GM18502 (cell line): ENCODE measurements around the gene EPHB3.
"Not testable (repeated sequence)": the region's sequence is repeated elsewhere in the genome, so short reads cannot be mapped to it uniquely, and the experiment has no call there.

ENCODE experiments used
- ATAC-seq: cut with Tn5 transposase; IDR thresholded peaks from one replicate; pipeline ENCODE4 v1.9.1; 2021; ENCODE audit warnings: mild to moderate bottlenecking; ENCODE audit not compliant: unreplicated experiment, poor library complexity

EPHB3 gene

DNA sequence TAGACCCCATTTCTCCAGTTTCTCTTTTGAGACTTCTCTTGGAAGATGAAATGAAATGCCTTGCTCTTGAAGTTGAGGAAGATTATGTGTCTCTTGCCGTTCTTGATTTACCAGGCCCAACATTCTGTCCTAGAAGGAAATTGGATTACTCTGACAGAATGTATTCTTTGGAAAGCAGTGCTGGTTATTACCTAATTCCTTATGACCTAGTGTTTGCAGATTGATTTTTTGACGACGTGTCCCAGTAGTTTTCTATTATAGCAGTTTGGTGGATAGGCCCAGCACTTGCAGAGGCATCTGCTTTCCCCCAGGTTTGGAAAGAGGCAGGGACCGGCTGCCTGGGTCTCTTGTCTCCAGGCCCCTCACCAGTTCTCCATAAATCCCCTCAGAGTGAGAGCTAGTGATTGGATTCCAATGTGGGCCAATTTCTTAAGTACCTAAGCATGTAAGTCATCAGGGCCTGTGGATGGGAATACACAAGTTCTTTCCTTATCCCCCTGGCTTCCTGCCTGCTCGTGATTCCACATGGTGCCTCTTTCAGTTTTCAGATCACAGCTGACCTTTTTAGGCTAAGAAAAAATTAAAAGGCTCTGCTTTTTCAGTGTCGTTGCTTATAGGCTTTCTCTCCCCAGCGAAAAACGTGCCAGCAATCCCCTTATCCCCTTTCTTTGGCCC, 50.2 kb downstream of the EPHB3 start:
- ATAC-seq = no peak

DNA sequence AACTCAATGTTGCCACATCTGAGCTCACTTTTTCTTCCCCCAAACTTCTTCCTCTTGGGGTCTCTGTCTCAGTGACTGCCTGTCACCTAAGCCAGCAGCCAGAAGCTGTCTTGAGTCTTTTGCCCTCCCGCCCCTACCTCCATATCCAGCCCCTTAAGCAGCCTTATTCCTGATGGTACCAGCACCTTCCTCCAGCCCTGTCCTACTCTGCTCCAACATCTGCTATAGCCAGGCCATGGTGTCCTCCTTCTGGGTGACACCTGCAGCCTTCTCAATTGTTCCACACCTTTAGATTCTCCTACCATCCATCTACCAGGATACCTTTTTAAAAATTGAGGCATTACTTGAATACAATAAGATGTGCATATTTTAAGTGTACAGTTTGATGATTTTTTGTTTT, 53.8 kb downstream of the EPHB3 start:
- ATAC-seq = no peak

DNA sequence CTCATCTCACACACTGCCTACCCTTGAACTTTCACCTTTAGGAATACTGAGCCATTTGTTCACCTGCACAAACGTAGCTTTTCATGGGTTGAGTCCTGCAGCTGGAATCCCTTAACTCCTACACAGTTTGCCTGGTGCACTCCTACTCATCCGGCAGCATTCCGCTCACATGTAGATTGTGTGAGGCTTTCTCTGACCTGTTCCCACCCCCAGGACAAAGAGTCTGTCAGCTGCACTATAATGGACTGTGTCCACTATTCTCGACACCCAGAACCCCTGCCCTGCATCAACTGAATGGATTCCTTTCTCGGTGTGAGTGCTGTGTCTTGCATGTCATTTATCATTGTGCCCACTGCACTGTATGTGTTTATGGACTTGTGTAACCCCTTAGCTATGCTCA, 54.9 kb downstream of the EPHB3 start:
- ATAC-seq = no peak

DNA sequence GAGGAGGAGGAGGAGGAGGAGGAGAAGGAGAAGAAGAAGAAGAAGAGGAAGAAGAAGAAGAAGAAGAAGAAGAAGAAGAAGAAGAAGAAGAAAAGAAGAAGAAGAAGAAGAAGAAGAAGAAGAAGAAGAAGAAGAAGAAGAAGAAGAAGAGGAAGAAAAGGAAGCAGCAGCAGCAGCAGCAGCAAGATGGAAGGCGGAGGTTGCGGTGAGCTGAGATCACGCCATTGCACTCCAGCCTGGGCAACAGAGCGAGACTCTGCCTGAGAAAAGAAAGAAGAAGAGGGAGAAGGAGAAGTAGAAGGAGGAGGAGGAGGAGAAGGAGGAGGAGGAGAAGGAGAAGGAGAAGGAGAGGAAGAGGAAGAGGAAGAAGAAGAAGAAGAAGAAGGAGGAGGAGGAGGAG, 55.7 kb downstream of the EPHB3 start:
- not testable (repeated sequence) for ATAC-seq

DNA sequence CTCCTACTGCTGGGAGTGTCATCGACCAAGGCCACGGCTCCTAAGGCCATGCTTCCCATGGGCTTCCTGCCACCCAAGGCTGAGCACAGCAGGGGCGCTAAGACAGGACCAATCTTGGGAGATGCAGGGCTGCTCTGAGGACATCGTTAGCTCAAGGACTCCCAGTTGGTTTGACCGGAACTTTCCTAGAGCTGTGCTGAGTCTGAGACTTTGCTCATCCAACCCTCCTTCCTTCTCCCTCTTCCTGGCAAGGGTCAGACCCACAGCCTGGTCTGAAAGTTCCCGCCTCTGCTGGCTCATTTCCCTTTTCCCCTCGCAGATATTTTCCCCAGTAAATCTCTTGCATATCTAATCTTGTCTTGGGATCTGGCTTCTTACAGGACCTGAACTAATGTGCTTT, 57.2 kb downstream of the EPHB3 start:
- ATAC-seq = no peak

DNA sequence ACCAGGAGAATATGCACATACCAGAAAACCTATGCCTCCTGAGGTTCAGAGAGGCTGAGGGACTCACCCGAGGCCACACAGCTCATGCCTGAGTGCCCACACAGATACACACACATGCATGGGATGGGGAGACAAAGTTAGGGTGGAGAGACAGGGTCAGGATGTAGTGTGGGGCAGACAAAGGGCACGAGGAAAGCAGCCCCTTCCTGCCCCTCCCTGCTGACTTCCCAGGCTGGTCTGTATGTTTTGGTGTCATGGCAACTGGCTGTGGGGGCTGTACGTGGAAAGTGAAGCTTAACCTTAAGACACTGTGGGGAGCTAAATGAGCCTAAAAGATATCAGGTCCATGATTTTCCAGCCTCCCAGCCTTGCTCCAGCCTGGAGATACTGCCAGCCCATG, 57.8 kb downstream of the EPHB3 start:
- ATAC-seq = no peak

DNA sequence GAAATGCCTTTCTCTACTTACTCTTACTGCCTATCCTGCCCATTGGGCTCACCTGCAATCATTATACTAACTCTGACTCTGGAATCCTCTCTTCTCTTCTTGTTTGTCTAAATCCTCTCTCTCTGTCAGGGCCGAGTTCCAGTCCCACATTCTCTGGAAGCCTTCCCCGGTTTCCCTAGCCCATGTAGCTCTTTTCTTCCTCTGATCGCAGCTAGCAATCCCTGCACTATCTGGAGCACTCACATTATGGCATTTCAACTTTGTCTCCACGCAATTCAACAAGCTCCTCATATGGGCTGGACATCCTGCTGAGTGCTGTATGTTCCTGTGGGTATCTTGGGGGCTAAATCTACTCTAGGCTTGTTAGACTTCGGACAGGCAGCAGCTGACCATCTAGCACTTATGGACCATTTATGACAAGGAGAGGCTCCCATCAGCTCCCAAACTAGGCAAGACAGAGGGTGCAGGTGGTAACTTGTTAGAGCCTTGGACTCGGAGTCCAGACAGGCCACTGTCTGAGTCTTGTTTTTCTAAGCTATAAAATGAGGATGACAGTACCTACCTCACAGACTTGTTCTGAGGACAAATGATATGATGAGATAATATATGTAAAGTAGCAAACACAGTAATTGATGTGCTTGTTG, 58.3 kb downstream of the EPHB3 start:
- no peak for ATAC-seq

DNA sequence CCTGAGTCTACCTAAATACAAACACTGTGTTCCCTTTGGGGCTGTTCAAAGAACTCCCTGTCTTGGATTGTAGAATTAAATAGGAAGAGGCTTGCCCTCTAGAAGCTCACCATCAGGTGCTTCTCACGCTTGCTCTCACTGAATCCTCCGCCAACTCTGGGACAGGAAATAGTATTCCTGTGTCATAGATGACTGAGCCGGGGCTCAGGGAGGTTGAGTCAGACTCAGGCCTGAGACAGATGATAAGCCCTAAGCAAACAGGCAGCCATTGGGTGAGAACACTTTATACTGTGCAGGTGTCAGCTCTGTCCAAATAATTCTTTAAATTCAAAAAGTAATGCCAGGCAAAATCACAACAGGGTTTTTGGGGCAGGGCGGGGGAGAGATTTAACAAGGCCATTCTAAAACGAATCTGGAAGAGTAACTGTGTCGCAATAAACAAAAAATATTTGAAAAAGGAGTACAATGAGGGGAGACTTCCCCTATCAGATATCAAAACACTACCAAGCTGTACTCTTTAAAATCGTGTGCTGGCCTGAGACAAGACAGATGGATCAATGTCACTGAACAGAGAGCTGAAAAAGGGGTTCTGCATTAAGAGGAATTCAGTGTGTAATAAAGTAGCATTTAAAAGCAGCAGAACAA, 59.0 kb downstream of the EPHB3 start:
- no peak for ATAC-seq

DNA sequence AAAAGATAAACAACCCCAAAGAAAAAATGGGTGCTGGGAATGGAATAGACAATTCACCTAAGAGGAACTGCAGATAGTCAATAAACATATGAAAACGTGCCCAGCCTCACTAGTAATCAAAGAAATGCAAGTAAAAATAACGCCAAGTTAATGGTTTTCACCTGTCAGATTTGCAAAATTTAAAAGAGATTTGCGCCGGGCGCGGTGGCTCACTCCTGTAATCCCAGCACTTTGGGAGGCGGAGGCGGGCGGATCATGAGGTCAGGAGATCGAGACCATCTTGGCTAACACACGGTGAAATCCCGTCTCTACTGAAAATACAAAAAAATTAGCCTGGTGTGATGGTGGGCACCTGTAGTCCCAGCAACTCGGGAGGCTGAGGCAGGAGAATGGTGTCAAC, 60.6 kb downstream of the EPHB3 start:
- ATAC-seq = not testable (repeated sequence)

DNA sequence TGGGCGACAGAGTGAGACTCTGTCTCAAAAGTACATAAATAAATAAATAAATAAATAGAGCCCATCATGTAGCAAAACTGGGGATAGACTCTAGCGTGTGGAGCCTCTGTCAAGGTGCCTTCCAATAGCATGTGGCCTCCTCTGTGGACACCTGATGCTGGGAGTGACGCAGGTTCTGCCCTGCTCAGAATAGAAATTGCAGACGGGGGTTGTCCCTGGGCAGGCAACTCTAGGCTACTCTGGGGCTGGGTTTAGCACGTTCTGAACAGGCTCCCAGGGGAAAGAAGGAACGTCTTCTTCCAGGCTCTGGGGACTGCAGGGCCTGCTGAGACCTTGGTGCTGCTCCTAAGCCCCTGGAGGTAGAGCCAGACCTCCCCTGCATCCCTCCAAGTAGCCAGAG, 65.3 kb downstream of the EPHB3 start:
- no peak for ATAC-seq

DNA sequence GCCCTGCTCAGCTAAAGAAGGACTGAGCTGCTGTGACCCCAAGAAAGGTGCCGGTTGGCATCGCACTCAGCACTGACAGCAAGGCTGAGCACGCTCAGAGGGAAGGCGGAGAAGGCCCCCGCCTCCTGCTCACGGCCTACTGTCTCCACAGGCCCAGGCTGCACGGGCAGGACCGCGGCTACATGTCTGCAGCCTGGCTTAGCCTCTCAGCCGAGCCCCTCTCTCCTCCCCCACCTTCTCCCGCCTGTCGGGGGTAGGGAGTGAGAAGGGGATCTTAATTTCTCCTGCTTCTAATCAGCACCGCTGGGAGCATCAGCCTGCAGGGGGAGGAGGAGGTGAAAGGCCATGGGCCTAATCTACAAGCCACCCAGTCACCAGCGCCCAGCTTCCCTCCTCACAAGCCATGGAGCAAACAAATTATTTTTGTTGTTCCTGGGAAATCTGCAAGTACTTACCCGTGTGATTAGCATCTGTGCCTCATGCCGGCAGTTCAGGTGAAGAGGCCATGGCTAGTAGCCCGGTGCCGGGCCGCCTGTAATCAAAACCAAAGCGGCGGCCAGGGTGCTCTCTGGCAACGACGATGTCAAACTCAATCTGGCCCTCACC, 68.1 kb downstream of the EPHB3 start:
- no peak for ATAC-seq

DNA sequence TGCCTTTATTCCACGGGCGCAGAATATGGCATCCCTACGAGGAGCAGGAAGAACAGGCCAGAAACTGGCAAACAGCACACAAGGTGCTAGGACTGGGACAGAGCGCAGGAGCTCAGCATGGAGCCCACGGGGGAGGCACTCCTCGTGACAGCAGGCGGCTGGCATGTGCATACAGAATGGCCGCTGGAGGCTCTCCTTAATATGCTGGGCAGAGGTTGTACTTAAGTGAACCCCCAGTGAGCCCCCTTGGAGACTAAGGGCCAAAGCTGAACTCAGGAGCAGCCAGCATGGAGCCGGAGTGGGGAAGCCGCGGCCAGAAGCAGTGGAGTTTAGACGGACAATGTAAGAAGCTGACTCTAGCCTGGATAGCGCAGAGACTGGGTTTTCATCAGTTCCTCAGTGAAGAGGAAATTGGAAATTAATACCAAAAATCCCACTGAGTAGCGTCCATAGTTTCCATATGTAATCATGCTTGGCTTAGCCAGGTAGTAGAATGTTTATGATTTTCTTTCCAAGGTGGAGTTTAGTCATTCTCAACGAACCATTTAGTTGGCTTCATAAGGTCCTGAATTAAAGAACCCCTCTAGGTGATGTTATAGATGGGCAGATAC, 69.4 kb downstream of the EPHB3 start:
- no peak for ATAC-seq

DNA sequence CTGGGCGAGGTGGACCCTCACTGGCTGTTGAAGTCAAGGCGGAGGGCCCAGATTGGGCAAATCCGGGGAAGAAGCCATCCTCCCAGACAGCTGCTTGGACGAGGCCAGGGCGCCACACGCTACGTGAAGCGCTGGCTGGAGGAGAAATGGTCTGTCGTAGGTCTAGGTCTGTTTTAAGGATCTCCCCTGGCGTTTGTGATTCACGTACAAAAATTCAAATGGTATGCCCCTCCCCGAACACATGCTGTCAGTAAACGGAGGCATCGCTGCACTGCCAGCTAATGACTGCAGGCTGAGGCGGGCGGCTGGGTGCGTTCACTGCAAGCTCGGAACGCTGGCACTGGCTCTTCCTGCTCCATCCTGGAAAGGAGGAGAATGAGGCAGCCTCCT, 69.9 kb downstream of the EPHB3 start:
- ATAC-seq = no peak
